Measurements from ENCODE around the gene TMPRSS6. TPM values are rescaled to one million over a fixed set of nuclear protein-coding genes. Genes with fewer than 3 reads are reported as not detected.

The TMPRSS6 gene
- total and polyA plus RNA-seq, 8 donors = 0.25 to 1.5 (median 0.46) TPM; not detected in 4

GRCh38 chr22:37053310-37054055 is 56.0 kb downstream of the TMPRSS6 start:
- Histone ChIP-seq H3K4me1 (peaks cover 23 to 37% (median 25%) of the 10 kb centered on the region in 4 donors), H3K4me3 (no peak overlapping the region), H3K36me3 (peaks cover 8 to 50% (median 40%) of the 10 kb centered on the region in 4 donors), H3K27me3 (peaks cover 0 to 13% (median 0%) of the 10 kb centered on the region in 3 donors), H3K27ac (no peak overlapping the region), H3K9me3 (no peaks in the 10 kb centered on the region)
- TF ChIP-seq CTCF (IDR thresholded peaks at IDR 0.05) = no peak
- TF ChIP-seq EP300 (IDR thresholded peaks at IDR 0.05) = no peak
- no peak for TF ChIP-seq POLR2A (IDR thresholded peaks at IDR 0.05)
- no peak for TF ChIP-seq POLR2AphosphoS5 (IDR thresholded peaks at IDR 0.05)
- intact Hi-C loops (cut with DNase I; ENCODE audit: low total_unique reads) = no loop called here
- no peak for DNase-seq
- WGBS, 5 donors = 69 to 80% (median 74%) methylated on average over 12 to 16 of the region's 16 CpGs

- intact Hi-C loops (cut with DNase I; ENCODE audit: low total_unique reads) = no loop called here
- Histone ChIP-seq H3K4me3 (peak overlapping the region; percentile 66 to 87 (median 70)), H3K27me3 (peaks cover 0 to 13% (median 0%) of the 10 kb centered on the region in 3 donors), H3K4me1 (peaks cover 23 to 37% (median 25%) of the 10 kb centered on the region in 4 donors), H3K9me3 (no peaks in the 10 kb centered on the region), H3K36me3 (peaks cover 1 to 42% (median 32%) of the 10 kb centered on the region in 4 donors), H3K27ac (peak overlapping the region in 2 of 5 donors; percentile 36 to 44)
- no peak for DNase-seq
- no peak for TF ChIP-seq POLR2AphosphoS5 (IDR thresholded peaks at IDR 0.05)
- no peak for TF ChIP-seq POLR2A (IDR thresholded peaks at IDR 0.05)
- no peak for TF ChIP-seq CTCF (IDR thresholded peaks at IDR 0.05)
- TF ChIP-seq EP300 (IDR thresholded peaks at IDR 0.05) = no peak
- WGBS, 5 donors = 81 to 90% (median 86%) methylated on average over 25 of the region's 25 CpGs
These were observed 56.9 kb downstream of the TMPRSS6 start for GRCh38 chr22:37052386-37053309.

- peaks cover 0 to 13% (median 0%) of the 10 kb centered on the region in 3 donors for H3K27me3 ChIP-seq
- H3K4me1 ChIP-seq = peaks cover 23 to 37% (median 25%) of the 10 kb centered on the region in 4 donors
- TF ChIP-seq EP300 (IDR thresholded peaks at IDR 0.05) (no peak), POLR2A (IDR thresholded peaks at IDR 0.05) (no peak), POLR2AphosphoS5 (IDR thresholded peaks at IDR 0.05) (peak in 2 of 3 donors; percentile 20 to 40), CTCF (IDR thresholded peaks at IDR 0.05) (no peak)
- intact Hi-C loops (cut with DNase I; ENCODE audit: low total_unique reads) = no loop called here
- WGBS, 5 donors = 5 to 14% (median 7%) methylated on average over 22 to 89 of the region's 89 CpGs
- H3K4me3 ChIP-seq = peak within 1 kb of the TSS; percentile 66 to 87 (median 70)
- peaks cover 0 to 32% (median 22%) of the 10 kb centered on the region in 4 donors for H3K36me3 ChIP-seq
- H3K27ac ChIP-seq = peak within 1 kb of the TSS in 2 of 5 donors; percentile 36 to 44
- peak; percentile 70 to 91 for DNase-seq
- no peaks in the 10 kb centered on the region for H3K9me3 ChIP-seq
These were observed 57.8 kb downstream of the TMPRSS6 start, which contains the start of gene KCTD17 for GRCh38 chr22:37051391-37052385. Gene KCTD17 (plus strand): TSS chr22:37051742. CDS start chr22:37051761, 19 bp downstream.

Data from stomach (tissue), 9 donors.